Vagina (tissue), 2 donors: ENCODE data around the gene GLT8D1. TPM values are rescaled to one million over a fixed set of nuclear protein-coding genes. Genes with fewer than 3 reads are reported as not detected.

Experiments
- DNase-seq, 2 donors: peaks; one replicate each; pipeline ENCODE4 v3.0.0-alpha.2; 2017; ENCODE audit errors: extremely low spot score in 2 of 2
- H3K27ac ChIP-seq: fragments of 200-600 bp; sonication (generic); one replicate; pipeline ENCODE4 v1.5.1; 2019
- H3K27me3 ChIP-seq: fragments of 200-600 bp; sonication (generic); one replicate; pipeline ENCODE4 v1.5.1; 2019
- H3K36me3 ChIP-seq, 2 donors: fragments of 200-600 bp; sonication (generic); one replicate each; pipeline ENCODE4 v1.5.1; 2017 to 2019
- H3K4me1 ChIP-seq: fragments of 200-600 bp; sonication (generic); one replicate; pipeline ENCODE4 v1.5.1; 2019
- H3K4me3 ChIP-seq, 2 donors: fragments of 200-600 bp; sonication (generic); 1 replicate in 1 of 2; 2 replicates in 1 of 2; pipeline ENCODE4 v1.5.1; 2016 to 2019
- H3K9me3 ChIP-seq: fragments of 200-600 bp; sonication (generic); one replicate; pipeline ENCODE4 v1.5.1; 2019
- POLR2A ChIP-seq, 2 donors: fragments of 450-650 bp; IDR thresholded peaks; one replicate each; pipeline ENCODE4 v1.6.1; 2017; ENCODE audit warnings: antibody characterized with exemption in 2 of 2, mild to moderate bottlenecking in 2 of 2, moderate library complexity in 2 of 2
- POLR2AphosphoS5 ChIP-seq, 2 donors: sonication (generic); formaldehyde crosslinking; IDR thresholded peaks; one replicate each; pipeline ENCODE4 v1.9.0; 2017; ENCODE audit warnings: antibody characterized with exemption in 2 of 2, mild to moderate bottlenecking in 2 of 2, low read depth in 1 of 2; ENCODE audit not compliant: insufficient read depth in 1 of 2
- intact Hi-C: fragments of 100-400 bp; cut with DNase I; formaldehyde crosslinking; loops from one replicate; pipeline ENCODE4 v1.15.1; 2023
- total RNA-seq: library from RNA; depleted of rRNA; stranded (reverse); fragments of >200 nt; gene quantifications from one replicate; pipeline ENCODE4 v1.2.3, GENCODE V29; 2016
- TF ChIP-seq, protein P1 (sequence below), 3 experiments: fragments of 450-650 bp in 2 of 3; fragments of 200-600 bp in 1 of 3; sonication (generic) in 1 of 3; IDR thresholded peaks; one replicate each; pipeline ENCODE4 v1.5.1; 2017 to 2019; ENCODE audit warnings: antibody characterized with exemption in 3 of 3, mild to moderate bottlenecking in 2 of 3, moderate library complexity in 2 of 3

GLT8D1 gene
- total RNA-seq, 1 donor from 2014 or later, result 29.7 TPM

DNA sequence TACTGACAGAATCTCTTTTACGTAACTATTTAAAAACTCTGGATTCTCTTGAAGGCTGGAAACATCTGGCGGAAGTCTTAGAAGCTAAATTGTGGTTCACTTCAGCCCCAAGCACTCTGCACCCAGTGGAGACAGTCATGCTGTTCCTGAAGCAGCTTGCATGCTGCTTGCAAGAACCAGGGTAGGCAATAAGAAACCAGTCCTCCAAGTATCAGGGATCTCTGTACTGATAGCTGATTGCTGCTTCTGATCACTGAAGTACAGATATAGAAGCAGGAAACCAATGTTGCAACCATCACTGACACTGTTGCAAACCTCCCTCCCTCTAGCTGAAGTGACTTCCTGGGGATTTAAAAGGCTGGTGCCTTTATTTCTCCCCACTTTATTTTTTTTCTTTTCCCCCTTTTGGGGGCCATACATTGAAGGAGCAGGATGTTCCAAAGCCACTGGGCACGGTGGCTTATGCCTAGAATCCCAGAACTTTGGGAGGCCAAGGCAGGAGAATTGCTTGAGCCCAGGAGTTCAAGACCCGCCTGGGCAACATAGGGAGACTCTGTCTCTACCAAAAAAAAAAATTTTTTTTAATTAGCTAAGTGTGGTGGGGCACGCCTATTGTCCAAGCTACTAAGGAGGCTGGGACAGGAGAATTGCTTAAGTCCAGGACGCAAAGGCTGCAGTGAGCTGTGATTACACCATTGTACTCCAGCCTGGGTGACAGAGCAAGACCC, 15.6 kb upstream of the GLT8D1 start:
- TF ChIP-seq POLR2A (IDR thresholded peaks at IDR 0.05) (no peak), POLR2AphosphoS5 (IDR thresholded peaks at IDR 0.05; ENCODE audit: insufficient read depth in 1 of 2, low read depth in 1 of 2) (no peak)
- TF ChIP-seq, protein P1, sequence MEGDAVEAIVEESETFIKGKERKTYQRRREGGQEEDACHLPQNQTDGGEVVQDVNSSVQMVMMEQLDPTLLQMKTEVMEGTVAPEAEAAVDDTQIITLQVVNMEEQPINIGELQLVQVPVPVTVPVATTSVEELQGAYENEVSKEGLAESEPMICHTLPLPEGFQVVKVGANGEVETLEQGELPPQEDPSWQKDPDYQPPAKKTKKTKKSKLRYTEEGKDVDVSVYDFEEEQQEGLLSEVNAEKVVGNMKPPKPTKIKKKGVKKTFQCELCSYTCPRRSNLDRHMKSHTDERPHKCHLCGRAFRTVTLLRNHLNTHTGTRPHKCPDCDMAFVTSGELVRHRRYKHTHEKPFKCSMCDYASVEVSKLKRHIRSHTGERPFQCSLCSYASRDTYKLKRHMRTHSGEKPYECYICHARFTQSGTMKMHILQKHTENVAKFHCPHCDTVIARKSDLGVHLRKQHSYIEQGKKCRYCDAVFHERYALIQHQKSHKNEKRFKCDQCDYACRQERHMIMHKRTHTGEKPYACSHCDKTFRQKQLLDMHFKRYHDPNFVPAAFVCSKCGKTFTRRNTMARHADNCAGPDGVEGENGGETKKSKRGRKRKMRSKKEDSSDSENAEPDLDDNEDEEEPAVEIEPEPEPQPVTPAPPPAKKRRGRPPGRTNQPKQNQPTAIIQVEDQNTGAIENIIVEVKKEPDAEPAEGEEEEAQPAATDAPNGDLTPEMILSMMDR (IDR thresholded peaks at IDR 0.05), result no peak
- Histone ChIP-seq H3K36me3 (peaks cover 0 to 19% of the 10 kb centered on the region in 2 donors), H3K27me3 (no peaks in the 10 kb centered on the region), H3K4me3 (no peak overlapping the region), H3K27ac (no peak overlapping the region), H3K9me3 (no peaks in the 10 kb centered on the region), H3K4me1 (no peaks in the 10 kb centered on the region)
- intact Hi-C loops, result no loop called here
- no peak for DNase-seq

DNA sequence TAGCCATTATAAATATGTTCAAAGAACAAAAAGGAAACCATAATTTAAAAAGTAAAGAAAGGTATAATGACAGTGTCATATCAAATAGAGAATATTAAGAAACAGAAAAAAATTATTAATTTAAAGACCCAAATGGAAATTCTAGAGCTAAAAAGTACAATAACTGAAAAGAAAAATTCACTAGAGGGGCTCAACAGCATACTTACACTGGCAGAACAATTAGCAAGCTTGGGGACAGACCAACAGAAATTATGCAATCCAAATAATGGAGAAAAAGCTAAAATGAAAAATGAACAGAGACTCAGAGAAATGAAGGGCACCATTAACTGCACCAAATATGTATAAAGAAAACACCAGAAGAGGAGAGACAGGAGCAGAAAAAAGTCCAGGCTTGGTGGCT, 14.0 kb upstream of the GLT8D1 start:
- intact Hi-C loops, result no loop called here
- DNase-seq, result no peak

DNA sequence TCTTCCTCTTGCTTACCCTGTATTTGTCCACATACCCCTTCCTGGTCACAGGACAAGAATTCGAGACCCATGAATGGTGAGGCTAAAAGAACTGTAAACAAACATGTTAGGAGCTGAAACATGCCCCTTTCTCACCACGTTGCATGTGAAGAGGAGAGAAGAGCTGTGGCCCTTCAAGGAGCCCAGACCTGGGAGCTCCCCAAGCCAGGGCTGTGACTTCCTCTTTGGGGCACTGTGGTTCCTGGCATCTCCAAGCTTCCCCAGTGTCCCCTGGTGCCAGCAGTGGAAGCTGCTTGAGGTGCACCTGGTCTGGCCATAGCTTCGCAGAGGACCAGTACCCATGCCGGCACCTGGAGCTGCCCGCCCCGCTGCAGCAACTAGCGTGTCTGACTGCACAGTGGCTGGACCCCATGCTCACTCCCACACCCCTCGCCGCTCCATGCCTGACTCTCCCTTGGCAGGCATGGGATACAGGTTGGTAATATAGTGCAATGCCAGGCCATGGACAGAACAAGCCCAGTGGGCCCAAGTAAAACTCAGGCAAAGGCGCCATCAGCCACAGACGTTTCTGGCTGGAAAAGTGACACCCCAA, 10.2 kb upstream of the GLT8D1 start:
- peaks cover 0 to 10% of the 10 kb centered on the region in 2 donors for H3K36me3 ChIP-seq
- H3K4me1 ChIP-seq, result no peaks in the 10 kb centered on the region
- intact Hi-C loops, result no loop called here
- no peak for TF ChIP-seq POLR2AphosphoS5 (IDR thresholded peaks at IDR 0.05; ENCODE audit: insufficient read depth in 1 of 2, low read depth in 1 of 2)
- TF ChIP-seq POLR2A (IDR thresholded peaks at IDR 0.05), result no peak
- TF ChIP-seq, protein P1 (IDR thresholded peaks at IDR 0.05), result no peak
- no peaks in the 10 kb centered on the region for H3K27me3 ChIP-seq
- H3K4me3 ChIP-seq, result no peak overlapping the region
- DNase-seq, result no peak
- no peak overlapping the region for H3K27ac ChIP-seq
- no peaks in the 10 kb centered on the region for H3K9me3 ChIP-seq

More for the DNA sequence above, 14.0 kb upstream of the GLT8D1 start:
- Histone ChIP-seq H3K27ac (no peak overlapping the region), H3K9me3 (no peaks in the 10 kb centered on the region), H3K36me3 (peaks cover 0 to 19% of the 10 kb centered on the region in 2 donors), H3K4me1 (no peaks in the 10 kb centered on the region), H3K4me3 (no peak overlapping the region), H3K27me3 (no peaks in the 10 kb centered on the region)
- no peak for TF ChIP-seq POLR2AphosphoS5 (IDR thresholded peaks at IDR 0.05; ENCODE audit: insufficient read depth in 1 of 2, low read depth in 1 of 2)
- TF ChIP-seq, protein P1 (IDR thresholded peaks at IDR 0.05), result no peak
- no peak for TF ChIP-seq POLR2A (IDR thresholded peaks at IDR 0.05)

DNA sequence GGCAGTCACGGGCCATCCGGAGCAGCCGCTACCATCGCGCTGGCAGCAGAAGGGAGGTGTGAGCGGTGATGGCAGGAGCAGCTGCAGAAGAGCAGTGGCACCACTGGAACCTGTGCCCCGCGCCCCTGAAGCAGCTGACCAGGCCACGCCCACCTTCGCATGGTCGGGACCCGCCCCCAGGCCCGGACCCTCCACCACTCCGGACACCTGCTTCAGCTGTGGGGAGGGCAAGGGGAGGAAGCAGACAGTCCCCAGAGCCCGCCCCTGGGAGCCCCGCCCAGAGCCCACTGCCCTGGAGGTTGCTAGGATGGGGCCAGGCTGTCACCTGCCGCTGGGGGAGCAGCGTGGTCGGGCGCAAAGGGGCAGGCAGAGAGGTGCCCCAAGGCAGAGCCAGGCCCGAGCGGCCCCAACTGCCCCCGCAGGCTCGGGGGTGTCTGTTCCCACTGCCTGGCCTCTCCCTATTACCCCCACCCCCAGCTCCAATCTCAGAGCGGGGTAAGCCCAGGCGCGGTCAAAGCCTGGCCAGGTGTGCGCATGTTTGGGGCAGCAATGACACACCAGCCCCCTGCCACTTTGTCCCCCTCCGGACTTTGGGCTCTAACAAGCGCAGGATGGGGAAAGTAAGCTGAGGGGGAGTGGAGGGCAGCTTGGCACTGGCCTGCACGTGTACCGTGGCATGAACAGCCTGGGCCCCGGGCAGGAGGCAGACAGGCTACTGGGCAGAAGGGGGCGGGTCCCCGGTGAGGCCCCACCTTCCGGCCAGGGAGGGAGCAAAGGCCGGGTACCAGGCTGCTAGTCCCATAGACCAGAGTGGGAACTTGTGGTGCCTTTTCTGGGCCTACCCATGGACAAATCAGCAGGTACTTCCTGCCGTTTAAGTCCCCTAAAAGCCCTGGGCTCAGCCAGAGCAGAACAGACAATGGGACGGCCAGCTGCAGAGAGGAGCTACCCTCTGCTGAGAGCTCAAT, 9.0 kb upstream of the GLT8D1 start:
- no peak overlapping the region for H3K4me3 ChIP-seq
- H3K4me1 ChIP-seq, result no peaks in the 10 kb centered on the region
- TF ChIP-seq POLR2AphosphoS5 (IDR thresholded peaks at IDR 0.05; ENCODE audit: insufficient read depth in 1 of 2, low read depth in 1 of 2) (no peak), POLR2A (IDR thresholded peaks at IDR 0.05) (no peak)
- TF ChIP-seq, protein P1 (IDR thresholded peaks at IDR 0.05), result no peak
- no peak overlapping the region for H3K27ac ChIP-seq
- no peak for DNase-seq
- intact Hi-C loops, result no loop called here
- H3K9me3 ChIP-seq, result no peaks in the 10 kb centered on the region
- H3K36me3 ChIP-seq, result peaks cover 0 to 9% of the 10 kb centered on the region in 2 donors
- H3K27me3 ChIP-seq, result no peaks in the 10 kb centered on the region
